Peyer's patch (tissue), 4 donors: Measurements from ENCODE around the gene PURA.

ENCODE experiments used
- CTCF ChIP-seq, 6 experiments: fragments of 450-650 bp in 4 of 6; fragments of 200-600 bp in 2 of 6; sonication (generic) in 1 of 6; IDR thresholded peaks; one replicate each; pipeline ENCODE4 v1.5.1; 2017 to 2019; ENCODE audit warnings: antibody characterized with exemption in 6 of 6, mild to moderate bottlenecking in 3 of 6, moderate library complexity in 1 of 6
- POLR2A ChIP-seq, 2 donors: fragments of 450-650 bp; IDR thresholded peaks; one replicate each; pipeline ENCODE4 v1.5.1; 2017; ENCODE audit warnings: antibody characterized with exemption in 2 of 2, mild to moderate bottlenecking in 2 of 2, moderate library complexity in 2 of 2

DNA sequence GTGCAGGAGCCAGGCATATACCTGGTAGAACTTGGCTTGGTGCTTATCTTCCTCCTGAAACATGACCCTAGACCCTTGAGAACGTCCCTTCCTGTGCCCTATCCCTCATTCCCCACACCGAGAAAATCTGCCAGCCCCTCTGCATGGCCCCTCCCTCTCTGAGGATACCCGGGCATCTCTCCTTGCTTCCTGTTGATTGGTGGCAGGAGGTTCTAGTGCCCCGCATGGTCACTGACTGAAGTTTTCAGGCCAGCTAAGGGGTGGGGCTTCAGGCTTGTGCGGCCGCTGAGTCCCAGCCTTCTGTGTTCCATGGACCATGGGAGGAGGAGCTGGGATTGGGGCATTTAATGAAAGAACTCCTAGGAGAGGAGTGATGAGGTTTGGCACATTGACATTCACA is 34.6 kb downstream of the PURA start:
- no peak for TF ChIP-seq CTCF (IDR thresholded peaks at IDR 0.05)
- no peak for TF ChIP-seq POLR2A (IDR thresholded peaks at IDR 0.05)
